GM12874 (cell line): ENCODE data around the gene ACSS2.

ENCODE experiments used
- TF ChIP-seq, protein P1 (sequence below): IDR thresholded peaks from 2 replicates; pipeline ENCODE4 v1.5.1; 2011; ENCODE audit warnings: low read depth, mild to moderate bottlenecking, control low read depth, low read length, moderate library complexity; ENCODE audit not compliant: insufficient read depth

The ACSS2 gene

DNA sequence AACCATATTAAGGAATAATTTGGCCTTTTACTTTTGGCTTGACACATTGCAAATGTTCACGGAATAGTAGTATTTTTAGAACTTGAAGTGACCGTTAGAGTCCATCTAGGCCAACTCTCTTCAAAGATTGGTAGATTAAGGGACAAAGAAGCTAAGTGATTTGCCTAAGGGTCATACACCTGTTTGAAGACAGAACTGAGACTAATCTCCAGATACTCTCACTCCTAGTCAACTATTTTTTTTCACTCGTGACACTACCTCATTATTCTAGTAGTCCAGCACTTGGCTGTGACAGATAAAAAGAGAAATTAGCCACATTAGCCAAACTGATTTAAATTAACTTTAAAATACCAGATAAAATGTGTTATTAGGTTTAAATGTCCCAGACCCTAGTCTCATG lies 10.6 kb downstream of the ACSS2 start:
- TF ChIP-seq, protein P1, sequence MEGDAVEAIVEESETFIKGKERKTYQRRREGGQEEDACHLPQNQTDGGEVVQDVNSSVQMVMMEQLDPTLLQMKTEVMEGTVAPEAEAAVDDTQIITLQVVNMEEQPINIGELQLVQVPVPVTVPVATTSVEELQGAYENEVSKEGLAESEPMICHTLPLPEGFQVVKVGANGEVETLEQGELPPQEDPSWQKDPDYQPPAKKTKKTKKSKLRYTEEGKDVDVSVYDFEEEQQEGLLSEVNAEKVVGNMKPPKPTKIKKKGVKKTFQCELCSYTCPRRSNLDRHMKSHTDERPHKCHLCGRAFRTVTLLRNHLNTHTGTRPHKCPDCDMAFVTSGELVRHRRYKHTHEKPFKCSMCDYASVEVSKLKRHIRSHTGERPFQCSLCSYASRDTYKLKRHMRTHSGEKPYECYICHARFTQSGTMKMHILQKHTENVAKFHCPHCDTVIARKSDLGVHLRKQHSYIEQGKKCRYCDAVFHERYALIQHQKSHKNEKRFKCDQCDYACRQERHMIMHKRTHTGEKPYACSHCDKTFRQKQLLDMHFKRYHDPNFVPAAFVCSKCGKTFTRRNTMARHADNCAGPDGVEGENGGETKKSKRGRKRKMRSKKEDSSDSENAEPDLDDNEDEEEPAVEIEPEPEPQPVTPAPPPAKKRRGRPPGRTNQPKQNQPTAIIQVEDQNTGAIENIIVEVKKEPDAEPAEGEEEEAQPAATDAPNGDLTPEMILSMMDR: no peak

DNA sequence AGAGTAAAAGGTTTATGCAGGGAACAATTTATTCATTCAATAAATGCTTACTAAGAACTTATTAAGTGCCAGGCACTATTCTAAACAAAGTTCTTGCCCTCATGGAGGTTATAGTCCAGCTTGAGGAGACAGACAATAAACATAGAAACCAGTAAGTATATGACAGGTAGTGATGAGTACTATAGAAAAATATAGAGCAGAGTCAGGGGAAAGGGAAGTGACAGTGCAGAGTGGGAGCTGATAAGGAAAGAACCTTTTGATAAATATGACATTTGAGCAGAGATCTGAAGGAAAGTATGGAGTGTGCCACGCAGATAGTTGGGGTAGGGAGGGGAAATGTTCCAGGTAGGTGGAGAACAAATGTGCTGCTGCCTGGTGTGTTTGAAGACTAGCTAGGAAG lies 12.1 kb downstream of the ACSS2 start:
- TF ChIP-seq, protein P1: no peak

DNA sequence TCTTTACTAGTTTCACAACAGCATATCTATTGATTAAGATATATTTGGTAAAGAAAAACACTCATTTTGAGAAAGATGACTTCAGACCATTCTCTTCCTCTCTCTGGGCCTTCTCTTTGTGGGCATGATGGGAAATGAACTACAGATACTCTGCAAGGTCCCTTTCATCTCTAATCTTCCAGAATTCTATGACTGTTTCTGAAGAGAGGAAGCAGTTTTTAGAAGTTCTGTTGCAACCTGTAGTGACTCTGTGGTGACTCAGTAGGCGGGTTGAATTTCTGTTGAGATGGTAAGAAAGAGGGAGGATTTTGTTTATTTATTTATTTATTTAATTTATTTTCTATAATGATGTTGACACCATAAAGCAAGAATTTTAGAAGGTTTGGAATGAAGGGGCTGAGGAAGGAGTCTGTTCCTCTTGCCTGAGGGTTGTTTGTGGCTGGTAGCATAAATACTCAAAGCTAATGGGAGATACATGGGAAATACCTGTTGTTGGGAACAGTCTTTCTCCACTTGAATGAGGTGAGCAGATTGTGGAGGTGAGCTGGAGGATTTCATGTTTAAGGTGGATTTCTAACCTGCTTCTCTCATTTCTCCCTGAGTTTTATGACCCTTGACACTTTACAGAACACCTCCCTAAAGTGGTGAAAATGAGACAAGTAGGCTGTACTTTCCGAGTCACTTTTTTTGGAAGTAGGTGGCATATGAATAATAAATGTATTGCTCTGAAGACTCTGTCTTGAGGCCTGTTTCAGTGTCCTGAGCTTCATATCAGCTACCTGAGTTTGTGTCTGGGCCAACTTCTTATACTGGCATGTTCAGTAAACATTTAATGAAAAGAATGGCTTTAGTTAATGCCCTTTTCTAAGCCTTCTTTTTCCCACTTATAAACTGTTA lies 15.0 kb downstream of the ACSS2 start:
- TF ChIP-seq, protein P1: no peak

DNA sequence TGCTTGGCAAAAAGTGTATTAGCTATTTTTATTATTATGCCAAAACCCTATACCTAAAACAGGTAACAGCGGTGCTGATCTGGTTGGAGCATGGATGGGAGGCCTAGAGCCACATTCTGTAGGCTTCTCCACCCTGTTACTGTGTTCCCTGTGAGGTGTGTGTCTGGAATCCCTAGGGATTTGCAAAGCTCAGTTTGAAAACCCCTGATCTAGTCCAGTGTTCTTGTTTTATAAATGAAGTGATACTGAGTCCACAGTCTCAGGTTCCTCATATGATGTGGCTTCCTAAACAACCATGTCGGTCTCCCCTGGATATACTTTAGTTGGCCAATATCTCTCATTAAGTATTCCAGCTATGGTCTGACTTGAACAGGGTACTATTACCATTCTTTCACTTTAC lies 16.3 kb downstream of the ACSS2 start:
- TF ChIP-seq, protein P1: no peak

DNA sequence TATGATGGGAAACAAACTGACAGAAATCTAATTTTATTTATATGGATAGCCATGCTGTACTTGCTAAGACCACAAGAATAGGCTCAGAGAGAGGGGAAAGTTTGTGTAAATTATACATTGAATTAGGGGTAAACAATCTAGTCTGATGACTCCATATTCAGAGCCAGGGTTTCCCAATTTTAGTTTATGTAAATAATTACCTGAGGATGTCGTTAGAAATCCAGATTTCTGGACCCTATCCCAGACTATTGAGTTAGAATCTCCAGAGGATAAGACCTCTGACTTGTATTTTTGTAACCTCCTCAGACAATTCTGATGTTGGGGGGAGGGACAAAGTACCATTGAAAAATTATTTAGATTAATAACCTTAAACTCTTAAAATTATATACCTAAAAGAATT lies 18.3 kb downstream of the ACSS2 start:
- TF ChIP-seq, protein P1: no peak

DNA sequence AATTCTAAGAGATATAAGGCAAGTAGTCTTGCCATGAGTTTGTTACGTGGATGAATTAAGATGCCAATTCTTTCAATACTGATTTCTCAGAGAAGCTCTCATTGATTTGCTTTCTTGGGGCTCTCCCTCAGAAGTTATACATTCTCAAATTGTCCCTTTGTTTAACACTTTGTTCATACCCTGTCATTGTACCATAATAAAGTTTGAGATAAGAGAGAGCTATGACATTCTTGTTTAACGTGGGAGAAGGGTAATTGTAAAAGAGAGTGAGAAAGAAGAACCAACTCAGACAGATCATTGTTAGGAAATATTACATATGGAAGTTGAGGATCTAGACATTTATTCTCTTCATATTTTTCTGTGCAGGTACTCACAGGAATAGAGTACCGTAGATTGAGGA lies 19.1 kb downstream of the ACSS2 start:
- TF ChIP-seq, protein P1: no peak

DNA sequence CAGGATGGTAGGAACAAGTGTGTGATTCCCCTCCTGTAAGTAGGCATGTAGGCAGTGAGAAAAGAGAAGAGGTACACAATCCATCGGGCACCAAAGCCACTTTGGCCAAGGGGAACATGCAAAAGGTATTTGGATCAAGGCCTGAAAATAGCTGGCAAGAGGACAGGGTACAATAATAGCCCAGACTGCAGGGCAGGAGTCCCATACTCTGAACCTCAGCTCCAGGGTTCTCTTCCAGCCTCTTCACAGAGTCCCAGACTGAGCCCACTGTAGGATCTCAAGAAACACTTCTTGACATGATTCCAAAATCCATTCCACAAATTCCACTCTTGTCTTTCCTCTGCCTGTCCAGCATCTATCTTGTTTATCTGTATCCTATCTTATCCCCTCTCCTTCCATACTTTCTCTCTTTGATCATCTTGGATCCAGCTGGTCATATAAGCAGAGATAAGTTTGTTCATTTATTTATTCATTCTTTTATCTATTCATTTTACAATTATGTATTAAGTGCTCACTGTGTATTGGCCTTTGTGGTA lies 19.7 kb downstream of the ACSS2 start:
- TF ChIP-seq, protein P1: no peak
